ENCODE data around the gene IFT57.

DNA sequence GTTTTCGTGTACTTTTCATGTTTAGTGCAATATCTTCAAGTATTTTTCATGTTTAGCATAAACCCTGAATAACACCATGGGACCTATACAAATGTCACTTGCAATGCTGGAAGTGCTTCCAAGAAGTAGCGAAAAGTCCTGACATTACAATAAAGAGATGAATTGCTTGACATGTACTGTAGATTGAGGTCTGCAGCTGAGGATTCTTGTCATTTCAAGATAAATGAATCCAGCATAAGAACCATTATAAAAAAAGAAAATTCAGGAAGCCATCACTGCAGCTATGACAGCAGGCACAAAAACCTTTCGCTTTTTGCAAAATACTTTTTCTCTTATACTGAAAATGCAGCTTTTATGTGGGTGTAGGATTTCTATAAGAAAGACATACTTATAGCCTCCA lies 37.4 kb downstream of the IFT57 start:
- TF ChIP-seq, protein P1, sequence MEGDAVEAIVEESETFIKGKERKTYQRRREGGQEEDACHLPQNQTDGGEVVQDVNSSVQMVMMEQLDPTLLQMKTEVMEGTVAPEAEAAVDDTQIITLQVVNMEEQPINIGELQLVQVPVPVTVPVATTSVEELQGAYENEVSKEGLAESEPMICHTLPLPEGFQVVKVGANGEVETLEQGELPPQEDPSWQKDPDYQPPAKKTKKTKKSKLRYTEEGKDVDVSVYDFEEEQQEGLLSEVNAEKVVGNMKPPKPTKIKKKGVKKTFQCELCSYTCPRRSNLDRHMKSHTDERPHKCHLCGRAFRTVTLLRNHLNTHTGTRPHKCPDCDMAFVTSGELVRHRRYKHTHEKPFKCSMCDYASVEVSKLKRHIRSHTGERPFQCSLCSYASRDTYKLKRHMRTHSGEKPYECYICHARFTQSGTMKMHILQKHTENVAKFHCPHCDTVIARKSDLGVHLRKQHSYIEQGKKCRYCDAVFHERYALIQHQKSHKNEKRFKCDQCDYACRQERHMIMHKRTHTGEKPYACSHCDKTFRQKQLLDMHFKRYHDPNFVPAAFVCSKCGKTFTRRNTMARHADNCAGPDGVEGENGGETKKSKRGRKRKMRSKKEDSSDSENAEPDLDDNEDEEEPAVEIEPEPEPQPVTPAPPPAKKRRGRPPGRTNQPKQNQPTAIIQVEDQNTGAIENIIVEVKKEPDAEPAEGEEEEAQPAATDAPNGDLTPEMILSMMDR (IDR thresholded peaks at IDR 0.05), result no peak
- TF ChIP-seq, protein P2, sequence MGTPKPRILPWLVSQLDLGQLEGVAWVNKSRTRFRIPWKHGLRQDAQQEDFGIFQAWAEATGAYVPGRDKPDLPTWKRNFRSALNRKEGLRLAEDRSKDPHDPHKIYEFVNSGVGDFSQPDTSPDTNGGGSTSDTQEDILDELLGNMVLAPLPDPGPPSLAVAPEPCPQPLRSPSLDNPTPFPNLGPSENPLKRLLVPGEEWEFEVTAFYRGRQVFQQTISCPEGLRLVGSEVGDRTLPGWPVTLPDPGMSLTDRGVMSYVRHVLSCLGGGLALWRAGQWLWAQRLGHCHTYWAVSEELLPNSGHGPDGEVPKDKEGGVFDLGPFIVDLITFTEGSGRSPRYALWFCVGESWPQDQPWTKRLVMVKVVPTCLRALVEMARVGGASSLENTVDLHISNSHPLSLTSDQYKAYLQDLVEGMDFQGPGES (IDR thresholded peaks at IDR 0.05; ENCODE audit: low read depth, low read length), result no peak
- no peak for TF ChIP-seq NRF1 (IDR thresholded peaks at IDR 0.05; ENCODE audit: low read depth, low read length)
- no peak for TF ChIP-seq YY1 (IDR thresholded peaks at IDR 0.05; ENCODE audit: low read depth)
- TF ChIP-seq ELF1 (IDR thresholded peaks at IDR 0.05), result no peak

Data from SK-N-SH (cell line).